Vagina (tissue), 2 donors: ENCODE results near the gene RXRG.

Experiments
- POLR2A ChIP-seq, 2 donors: fragments of 450-650 bp; IDR thresholded peaks; one replicate each; pipeline ENCODE4 v1.6.1; 2017; ENCODE audit warnings: antibody characterized with exemption in 2 of 2, mild to moderate bottlenecking in 2 of 2, moderate library complexity in 2 of 2
- POLR2AphosphoS5 ChIP-seq, 2 donors: sonication (generic); formaldehyde crosslinking; IDR thresholded peaks; one replicate each; pipeline ENCODE4 v1.9.0; 2017; ENCODE audit warnings: antibody characterized with exemption in 2 of 2, mild to moderate bottlenecking in 2 of 2, low read depth in 1 of 2; ENCODE audit not compliant: insufficient read depth in 1 of 2
- TF ChIP-seq, protein P1 (sequence below), 3 experiments: fragments of 450-650 bp in 2 of 3; fragments of 200-600 bp in 1 of 3; sonication (generic) in 1 of 3; IDR thresholded peaks; one replicate each; pipeline ENCODE4 v1.5.1; 2017 to 2019; ENCODE audit warnings: antibody characterized with exemption in 3 of 3, mild to moderate bottlenecking in 2 of 3, moderate library complexity in 2 of 3

DNA sequence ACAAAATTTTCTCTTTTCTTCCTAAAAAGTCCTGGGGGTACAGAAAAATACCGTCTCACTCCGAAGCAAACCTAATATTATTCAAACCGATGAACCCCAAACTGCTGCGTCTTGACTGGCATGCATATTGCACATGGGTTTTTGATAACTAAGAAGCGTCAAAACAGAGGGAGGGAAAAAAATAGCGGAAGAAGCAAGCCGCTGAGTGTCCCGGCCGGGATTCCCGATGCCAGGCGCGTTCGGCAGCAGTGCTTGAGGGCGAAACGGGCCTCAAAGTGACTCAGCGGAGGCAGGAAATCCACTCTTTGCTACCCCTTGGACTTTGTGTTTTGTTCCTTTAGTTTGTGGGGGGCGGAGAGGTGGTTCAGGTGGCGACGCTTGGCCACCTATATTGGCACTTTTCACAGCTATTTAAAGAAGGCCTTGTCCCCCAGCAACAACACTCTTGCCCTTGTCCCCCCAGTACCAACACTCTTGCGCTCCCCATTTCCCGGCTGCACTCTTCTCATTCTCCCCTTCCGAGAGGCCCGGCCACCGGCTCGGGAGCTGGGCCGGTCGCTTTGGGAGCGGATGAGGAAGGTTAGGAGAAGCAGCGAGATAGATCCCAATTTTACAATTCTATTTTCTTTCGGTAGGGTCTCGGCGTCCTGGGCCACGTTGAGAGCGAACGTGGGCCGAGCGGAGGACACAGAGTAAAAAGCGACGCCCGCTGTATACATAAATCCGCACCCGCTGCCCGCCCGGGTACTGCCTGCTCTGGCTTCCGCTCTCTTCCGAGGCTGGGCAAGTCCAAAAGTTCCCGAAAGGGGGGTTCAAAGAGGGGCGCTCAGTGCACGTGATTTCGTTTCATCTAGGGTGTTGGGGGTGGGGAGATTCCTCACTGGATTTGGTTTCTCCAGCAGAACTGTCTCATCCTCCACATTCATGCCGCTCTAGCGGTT lies 90.9 kb downstream of the RXRG start:
- TF ChIP-seq, protein P1, sequence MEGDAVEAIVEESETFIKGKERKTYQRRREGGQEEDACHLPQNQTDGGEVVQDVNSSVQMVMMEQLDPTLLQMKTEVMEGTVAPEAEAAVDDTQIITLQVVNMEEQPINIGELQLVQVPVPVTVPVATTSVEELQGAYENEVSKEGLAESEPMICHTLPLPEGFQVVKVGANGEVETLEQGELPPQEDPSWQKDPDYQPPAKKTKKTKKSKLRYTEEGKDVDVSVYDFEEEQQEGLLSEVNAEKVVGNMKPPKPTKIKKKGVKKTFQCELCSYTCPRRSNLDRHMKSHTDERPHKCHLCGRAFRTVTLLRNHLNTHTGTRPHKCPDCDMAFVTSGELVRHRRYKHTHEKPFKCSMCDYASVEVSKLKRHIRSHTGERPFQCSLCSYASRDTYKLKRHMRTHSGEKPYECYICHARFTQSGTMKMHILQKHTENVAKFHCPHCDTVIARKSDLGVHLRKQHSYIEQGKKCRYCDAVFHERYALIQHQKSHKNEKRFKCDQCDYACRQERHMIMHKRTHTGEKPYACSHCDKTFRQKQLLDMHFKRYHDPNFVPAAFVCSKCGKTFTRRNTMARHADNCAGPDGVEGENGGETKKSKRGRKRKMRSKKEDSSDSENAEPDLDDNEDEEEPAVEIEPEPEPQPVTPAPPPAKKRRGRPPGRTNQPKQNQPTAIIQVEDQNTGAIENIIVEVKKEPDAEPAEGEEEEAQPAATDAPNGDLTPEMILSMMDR (IDR thresholded peaks at IDR 0.05) = no peak
- TF ChIP-seq POLR2A (IDR thresholded peaks at IDR 0.05) (no peak), POLR2AphosphoS5 (IDR thresholded peaks at IDR 0.05; ENCODE audit: insufficient read depth in 1 of 2, low read depth in 1 of 2) (no peak)
